Skin epidermis (tissue), 12 donors: Measurements from ENCODE around the gene KIF5C.

ENCODE experiments used
- H3K27ac ChIP-seq, 21 experiments: fragments of 200-600 bp; sonication (generic) in 11 of 21; one replicate each; pipeline ENCODE4 v1.5.0; 2020; ENCODE audit warnings: mild to moderate bottlenecking in 3 of 21, inconsistent platforms in 2 of 21, moderate library complexity in 2 of 21
- H3K4me3 ChIP-seq, 7 experiments: fragments of 200-600 bp; sonication (generic) in 2 of 7; one replicate each; pipeline ENCODE4 v1.5.0; 2020; ENCODE audit warnings: inconsistent platforms in 2 of 7, mild to moderate bottlenecking in 2 of 7, moderate library complexity in 1 of 7

The KIF5C gene

DNA sequence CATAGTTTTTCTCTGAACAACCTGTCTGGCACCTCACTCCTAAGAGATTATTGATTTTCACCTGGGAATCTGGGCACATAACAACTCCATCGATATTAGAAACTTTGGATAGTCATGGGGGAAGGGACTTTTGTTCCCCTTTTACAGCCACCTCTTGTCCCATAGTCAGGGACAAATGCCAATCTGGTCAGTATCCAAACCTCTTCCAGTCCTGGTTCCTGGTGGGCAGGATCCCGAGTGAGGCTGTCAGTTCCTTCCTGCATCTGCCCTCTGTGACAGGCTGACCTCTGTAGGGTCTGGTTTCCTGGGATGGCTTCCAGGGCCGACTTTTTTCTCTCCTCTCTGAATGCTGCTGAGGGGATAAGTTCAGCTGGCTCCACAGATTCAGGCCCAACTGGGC lies 11.0 kb downstream of the KIF5C start:
- H3K4me3 ChIP-seq = no peak overlapping the region
- H3K27ac ChIP-seq = no peak overlapping the region

DNA sequence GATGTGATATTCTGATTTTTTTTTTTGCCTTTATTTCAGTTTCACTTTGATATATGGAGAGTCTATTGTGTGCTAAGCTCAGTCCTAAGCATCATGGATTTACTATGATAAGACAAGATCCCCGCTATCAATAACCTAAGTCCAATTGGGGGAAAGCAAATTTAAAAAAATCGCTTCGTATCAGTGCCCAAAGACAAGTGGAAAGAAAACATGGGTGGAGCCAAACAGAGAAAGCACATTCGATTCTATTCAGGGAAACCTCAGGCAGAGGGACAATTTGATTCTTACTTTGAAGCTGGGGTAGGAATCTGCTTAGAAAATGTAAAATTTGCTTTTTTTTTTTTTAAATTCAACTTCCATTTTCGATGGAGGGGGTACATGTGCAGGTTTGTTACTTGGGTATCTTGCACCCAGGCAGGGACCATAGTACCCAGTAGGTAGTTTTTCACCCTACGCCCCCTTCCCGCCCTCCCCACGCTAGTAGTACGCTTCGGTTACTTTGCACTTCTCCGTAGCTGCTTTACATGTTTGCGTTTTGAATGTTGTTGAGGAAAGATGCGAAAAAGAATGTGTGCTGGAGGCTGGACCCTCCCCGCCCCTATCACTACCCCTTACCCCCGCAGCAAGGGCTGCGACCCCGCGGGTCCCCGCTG lies 12.4 kb downstream of the KIF5C start:
- H3K4me3 ChIP-seq = peak overlapping the region; percentile 2 to 32 (median 19)
- no peak overlapping the region for H3K27ac ChIP-seq

DNA sequence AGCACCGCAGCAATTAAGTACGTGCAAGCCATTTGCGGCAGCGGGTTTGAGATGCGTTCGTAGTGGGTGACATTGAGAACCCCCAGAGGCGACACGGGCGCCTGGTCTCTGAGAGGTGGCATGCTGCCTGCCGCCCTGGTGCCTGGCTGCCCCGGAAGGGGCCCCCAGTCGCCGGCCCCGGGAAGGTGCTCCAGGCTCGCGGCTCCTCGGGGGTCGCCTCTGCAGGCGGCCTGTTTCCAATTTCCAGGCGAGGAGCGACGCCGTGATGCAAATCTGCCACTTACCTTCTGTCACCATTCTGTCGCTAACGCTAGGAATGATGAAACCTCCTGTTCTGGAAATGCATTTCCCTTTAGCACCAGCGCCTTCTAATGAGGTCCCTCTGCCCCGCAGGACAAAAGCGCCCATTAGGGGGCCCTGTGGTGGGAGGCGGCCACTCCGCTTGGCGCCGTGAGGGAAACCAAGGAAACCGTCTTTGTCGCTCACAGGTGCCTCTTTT lies 13.0 kb downstream of the KIF5C start:
- H3K4me3 ChIP-seq = peak overlapping the region; percentile 2 to 32 (median 19)
- no peak overlapping the region for H3K27ac ChIP-seq

DNA sequence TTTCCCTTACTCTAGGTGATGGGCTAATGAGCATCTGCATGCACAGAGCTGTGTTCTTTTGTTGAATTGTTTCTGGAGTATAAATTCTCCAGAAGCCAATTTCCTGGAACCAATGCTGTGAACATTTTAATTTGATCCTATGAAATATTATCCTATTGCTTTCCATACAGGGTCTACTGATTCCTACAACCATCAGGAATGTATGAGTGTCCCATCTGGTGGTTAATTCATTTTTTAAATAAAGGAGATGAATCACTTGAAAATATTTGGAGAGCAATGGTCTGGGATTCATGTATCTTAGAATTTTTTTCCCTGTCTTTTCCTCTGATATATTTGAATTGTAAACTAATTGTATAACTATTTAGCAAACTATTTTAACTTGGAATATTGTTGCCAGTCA lies 14.0 kb downstream of the KIF5C start:
- Histone ChIP-seq H3K4me3 (no peak overlapping the region), H3K27ac (no peak overlapping the region)

DNA sequence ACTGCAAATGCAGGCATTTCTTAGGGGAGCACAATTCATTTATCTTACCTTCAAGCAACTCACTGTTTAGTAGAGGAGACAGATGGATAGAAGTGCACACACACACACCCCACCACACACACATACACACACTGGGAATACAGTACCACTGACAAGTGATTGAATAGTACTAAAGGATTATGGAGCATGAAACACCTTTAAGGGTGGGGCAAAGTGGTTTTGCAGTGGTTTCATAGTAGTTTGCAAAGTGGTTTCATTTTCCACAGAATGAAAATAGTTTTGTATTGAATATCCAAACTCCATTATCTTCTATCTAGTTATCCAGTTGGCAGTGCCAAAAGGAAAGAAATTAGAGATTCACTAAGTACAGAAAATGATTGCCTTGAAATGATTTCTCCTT lies 18.9 kb downstream of the KIF5C start:
- Histone ChIP-seq H3K27ac (no peak overlapping the region), H3K4me3 (no peak overlapping the region)

DNA sequence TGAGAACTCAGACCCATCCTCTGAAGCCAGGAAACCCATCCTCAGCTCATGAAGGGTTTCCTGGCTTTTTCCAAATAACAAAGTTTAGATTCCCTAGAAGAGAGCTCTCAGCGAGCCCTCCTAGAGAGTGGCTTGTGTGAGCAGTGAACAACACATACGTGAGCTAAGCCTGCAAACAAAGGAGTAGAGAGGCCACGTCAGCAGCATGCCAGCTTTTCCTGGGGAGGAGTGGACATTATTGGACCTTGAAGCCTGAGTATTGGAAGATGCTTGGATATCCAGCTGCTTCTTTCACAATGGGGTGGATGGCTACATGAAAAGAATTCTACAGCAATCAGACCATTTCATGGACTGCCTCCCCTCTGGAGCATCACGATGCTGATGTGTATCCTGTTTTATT lies 21.1 kb downstream of the KIF5C start:
- no peak overlapping the region for H3K4me3 ChIP-seq
- no peak overlapping the region for H3K27ac ChIP-seq

DNA sequence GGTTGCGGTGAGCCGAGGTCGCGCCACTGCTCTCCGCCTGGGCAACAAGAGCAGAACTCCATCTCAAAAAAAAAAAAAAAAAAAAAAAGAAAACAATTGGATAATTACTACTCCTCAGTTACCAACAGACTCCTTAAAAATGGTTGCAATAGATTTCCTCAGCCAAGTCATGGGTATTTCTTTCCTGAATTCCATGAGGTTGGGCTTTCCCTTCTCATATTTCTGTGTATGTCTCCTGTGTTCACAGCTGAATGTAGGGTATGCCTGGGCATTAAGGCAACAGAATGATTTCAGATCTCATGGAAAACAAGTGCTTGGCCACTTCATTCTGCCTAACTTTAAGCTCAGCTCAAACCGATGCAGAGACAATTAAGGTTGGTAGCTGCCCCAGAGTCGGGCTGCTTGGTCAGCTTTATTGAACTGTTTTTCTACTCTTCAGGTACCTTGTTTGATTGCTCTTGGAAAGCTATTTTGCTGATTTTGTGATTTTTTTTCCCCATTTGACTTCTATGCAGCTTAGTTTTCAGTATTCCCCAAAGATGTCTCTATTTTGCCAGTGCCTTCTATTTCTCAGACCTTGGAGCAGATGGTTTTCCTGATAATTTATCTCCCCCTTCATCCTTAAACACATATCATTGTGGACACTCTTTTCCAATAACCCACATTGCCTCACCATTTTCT lies 24.8 kb downstream of the KIF5C start:
- Histone ChIP-seq H3K4me3 (no peak overlapping the region), H3K27ac (no peak overlapping the region)

DNA sequence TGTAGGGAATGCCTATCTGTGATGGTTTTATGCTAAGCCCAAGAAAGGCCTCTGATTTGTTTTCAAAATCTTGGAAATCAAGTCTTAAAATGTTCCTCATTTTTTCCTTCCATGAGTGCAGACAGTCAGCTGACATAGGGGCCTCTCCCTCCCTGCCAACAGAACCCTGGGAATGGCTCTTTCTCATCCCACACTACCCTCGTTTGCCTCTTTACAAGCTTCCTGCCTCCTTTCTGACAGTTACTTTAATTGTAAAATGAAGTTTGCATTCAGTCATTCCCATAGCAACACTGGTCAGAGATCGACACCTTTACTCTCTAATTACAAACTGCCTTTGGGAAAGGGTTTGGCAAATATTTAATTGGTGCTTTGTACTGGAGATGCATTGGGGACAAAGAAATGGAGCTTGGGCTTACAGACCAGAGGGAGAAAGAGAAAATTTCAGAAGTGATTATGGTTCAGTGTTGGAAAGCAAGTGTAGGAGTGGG lies 25.4 kb downstream of the KIF5C start:
- H3K27ac ChIP-seq = no peak overlapping the region
- no peak overlapping the region for H3K4me3 ChIP-seq

DNA sequence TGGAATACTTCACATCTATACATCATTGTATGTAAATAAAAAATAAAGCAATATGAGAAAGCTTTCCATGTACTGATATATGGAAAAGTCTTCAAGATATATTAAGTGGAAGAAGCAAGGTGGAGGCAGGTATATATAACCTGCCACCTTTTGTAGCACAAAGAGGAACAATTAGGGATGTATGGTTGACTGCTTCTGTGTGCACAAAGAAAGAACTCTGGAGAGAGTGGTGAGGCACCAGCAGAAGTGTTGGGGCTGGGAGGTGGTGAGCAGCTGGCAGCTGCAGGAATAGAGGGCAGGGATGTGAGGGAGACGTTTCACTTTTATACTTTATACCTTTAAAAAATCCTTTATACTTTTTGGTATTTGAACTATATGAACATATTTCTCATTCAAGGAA lies 26.1 kb downstream of the KIF5C start:
- Histone ChIP-seq H3K27ac (no peak overlapping the region), H3K4me3 (no peak overlapping the region)

DNA sequence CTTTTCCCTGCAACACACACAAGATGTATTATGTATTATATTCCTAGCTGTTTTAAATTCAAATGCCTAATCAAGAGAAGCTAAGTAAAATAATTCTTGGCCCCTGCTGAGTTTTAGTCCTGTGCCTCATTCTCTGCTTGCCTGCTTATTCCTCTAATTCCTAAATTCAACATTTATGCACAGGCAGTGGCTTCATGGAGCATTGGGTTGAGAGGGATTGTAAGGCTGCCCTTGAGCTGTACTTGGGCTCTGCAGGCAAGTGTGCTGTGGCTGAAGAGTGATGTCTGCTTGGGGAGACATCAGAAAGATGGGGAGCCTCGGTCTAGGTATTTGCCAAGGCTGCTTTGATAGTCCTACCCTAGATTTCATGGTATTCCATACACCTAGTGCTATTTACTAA lies 27.8 kb downstream of the KIF5C start:
- Histone ChIP-seq H3K4me3 (no peak overlapping the region), H3K27ac (no peak overlapping the region)

DNA sequence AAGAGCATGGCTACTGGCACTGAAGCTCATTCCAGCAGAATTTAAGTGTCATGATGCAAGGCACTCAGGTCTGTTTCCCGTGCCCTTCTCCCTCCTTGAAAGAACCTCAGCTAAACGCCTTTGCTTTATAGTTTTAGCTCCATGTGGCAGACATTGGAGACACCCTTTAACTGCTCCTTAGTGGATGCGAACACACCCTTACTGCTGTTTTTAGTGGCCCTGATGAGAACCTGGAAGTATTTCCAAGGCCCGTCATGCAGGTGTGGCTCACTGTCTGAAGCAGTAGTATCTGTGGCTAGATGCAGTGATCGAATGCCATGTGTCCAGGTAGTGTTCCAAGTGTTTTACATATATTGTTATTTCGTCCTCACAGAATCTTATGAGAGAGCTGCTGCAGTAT lies 28.3 kb downstream of the KIF5C start:
- no peak overlapping the region for H3K4me3 ChIP-seq
- H3K27ac ChIP-seq = no peak overlapping the region

DNA sequence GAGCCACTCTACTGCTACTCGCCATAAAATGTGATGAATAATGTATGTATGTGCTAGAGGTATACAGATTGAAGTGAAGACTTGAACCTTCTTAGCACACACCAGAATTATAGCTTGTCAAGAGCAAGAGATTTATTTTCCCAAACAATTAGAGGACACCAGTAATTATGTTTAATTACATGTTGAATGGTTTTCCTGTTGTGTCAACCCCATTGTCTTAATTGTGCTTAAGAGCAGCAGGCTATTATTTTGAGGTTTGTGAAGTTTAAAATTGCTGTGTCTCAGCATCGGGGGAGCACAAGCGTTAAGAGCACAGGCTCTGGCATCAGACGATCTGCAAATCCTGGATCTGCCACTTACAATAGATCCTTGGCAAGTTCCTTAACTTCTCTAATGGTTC lies 29.0 kb downstream of the KIF5C start:
- Histone ChIP-seq H3K4me3 (no peak overlapping the region), H3K27ac (no peak overlapping the region)

DNA sequence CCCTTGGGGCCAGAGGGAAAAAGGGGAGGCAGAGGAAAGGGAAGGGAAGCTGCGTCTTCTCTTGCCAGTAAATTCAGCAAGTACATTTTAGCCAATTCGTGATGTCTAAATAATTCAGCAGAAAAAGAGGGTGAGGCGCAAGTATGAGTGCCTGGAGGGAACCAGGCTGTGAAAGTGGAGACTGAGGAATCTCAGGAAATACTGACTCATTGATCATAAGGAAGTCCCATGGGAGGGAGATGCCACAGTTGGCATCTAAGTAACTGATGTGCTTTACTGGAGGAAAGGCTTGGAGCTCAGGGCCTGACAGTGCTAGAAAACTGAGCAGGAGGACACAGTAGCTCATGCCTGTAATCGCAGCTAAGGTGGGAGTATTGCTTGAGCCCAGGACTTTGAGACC lies 31.1 kb downstream of the KIF5C start:
- H3K27ac ChIP-seq = no peak overlapping the region
- no peak overlapping the region for H3K4me3 ChIP-seq

DNA sequence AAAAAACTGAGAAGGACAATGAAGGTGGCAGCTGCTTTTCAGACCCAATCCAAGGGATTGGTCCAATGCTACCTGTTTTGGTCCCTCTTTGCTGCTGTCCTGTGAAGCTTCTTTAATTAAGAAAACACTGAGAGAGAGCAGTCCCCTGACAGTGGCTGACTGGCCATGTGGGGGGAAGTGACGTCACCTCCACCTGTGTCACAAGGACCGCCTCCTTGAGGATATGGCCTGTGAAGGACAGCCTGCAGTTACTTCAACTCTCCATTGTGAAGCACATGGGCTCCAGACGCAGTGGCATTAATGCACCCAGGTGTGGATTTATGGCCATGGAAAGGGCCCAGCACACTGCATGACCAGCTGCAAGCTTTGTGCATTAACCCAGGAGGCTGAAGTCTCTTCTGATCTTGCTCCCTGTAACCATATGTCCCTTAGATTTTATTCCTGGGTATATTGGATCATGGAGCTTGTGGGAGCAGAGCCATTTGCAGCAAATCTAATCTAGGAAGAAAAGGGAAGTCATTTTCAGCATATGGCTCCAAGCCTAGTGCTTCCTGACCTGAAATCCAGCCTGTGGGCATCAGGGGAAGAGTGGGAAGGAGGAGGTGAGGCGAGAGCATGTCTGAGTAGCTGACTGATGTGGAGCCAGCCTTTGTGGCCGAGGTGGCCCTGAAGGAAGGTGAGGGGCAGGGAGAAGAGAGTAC lies 32.2 kb downstream of the KIF5C start:
- no peak overlapping the region for H3K4me3 ChIP-seq
- no peak overlapping the region for H3K27ac ChIP-seq

DNA sequence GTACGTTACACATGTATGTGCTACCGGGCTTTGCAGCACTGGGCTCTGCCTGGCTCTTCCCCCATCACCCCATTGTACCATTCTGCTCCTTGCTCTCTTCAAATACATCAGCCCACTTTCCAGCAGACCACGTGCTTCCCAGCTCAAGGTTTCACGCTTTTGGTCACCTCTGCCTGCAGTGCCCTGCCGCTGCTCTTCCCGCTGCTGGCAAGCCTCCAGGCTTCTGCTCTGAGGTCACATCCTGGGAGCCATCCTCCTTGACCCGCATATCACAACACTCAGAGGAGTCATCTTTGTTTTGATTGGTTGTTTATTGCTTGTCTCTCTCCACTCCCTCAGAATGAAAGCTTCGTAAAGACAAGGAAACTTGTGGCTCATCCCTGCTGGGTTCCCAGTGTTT lies 34.1 kb downstream of the KIF5C start:
- no peak overlapping the region for H3K27ac ChIP-seq
- no peak overlapping the region for H3K4me3 ChIP-seq

DNA sequence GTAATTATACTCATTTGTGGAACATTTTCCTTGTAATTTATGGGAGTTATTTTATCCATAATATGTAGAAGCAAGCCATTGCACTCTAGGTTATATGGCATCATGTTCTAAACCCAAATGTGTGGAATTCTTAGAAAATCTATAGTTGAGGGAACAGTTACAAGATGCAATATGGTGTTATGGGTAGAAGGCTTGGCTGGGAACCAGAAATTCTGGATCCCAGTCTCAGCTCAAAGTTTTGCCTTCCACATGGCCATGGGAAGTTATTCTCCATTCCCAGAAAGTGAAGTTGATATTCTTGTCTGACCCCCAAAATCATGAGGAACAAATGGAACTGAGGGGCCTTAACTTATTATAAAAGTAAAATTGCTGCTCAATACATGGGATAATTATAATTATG lies 38.0 kb downstream of the KIF5C start:
- H3K4me3 ChIP-seq = no peak overlapping the region
- H3K27ac ChIP-seq = no peak overlapping the region

DNA sequence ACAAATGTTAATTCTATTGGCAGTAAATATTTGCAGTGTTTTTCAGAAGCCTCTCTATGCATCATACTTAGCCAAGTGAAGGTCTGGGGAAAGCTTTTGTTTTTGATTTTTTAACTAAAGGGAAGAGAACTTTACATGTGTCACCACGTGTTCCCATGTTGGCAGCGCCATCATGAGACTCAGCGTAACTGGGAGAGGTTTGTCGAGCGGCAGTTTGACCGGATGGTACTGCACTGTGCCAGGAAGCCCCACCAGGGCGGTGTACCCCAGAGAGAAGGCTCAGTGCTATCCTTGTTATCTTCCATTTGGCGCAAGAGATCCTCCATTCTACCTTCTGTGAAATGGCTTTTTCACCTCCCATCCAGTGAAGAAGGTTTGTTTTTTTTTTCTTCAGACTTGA lies 38.5 kb downstream of the KIF5C start:
- Histone ChIP-seq H3K27ac (no peak overlapping the region), H3K4me3 (no peak overlapping the region)

DNA sequence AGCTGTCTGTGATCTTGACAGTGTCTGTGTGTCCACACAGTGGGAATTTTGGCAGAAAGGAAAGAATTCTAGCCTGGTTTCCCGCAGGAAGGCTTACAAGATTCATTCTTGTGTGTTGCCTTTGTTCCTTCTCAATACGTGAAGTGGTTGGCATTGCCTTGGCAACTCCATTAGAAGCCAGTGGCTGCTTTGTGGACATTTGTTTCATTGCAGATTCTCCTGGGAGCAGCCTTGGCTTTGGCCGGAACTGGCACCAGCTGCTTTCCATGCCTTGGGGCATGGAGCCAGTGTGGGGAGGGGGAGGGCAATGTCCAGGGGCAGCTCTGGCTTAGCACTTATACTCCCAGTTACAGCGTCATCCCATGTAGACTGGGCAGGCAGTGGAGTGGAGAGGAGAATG lies 39.4 kb downstream of the KIF5C start:
- H3K27ac ChIP-seq = no peak overlapping the region
- no peak overlapping the region for H3K4me3 ChIP-seq

DNA sequence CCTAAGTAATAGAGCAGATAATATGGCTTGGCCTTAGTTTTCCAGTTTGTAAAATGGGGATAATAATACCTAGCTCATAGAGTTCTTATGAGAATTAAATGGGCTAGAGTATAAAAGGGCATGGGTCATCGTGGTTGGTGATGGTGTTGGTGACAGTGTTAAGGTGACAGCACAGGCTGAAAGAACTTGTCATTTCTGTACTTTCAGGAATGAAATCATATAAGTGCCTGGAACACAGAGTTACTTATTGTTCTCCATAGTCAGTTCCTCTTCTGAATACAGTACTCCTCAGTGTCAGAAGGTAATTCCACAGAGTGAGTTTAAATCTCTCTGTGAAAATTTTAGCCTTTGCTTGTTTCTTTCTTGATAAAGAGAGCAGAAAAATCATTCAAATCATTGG lies 42.4 kb downstream of the KIF5C start:
- H3K27ac ChIP-seq = no peak overlapping the region
- no peak overlapping the region for H3K4me3 ChIP-seq

DNA sequence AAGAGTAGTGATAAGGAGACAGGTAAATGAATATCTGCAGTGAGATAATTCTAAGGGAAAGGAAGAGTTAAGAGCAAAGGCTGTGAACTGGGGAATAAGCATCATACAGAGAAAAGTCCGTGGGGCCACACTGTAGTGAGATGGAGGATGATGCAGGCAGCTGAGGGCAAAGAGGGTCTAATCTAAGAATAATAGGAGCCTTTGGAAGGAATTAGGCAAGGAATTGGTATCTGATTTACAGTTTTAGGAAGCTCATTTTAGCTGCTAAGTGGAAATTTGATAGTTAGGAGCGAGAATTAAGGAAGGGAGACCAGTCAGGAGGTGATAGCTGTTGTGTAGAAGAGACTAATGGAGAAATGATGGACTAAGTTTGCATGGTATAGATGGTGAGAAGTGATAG lies 43.5 kb downstream of the KIF5C start:
- Histone ChIP-seq H3K4me3 (no peak overlapping the region), H3K27ac (no peak overlapping the region)

DNA sequence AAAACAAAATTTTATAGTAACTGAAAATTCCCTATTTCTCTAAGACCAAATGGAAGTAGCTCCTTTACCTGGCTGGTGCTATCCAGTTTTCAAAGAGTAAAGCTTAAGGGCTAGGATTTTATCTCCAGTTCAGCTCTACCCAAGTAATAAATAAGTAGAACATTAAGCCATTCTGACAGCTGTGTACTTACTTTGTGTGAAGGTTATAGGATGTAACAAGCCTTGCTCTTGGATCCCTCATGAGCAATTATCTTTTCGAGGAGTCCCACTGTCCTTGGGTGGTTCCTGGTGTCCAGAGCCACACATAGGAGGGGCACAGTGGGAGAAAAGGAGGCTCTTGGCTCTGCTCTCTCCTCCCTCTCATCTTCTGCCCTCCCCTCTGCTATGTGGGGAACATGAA lies 45.5 kb downstream of the KIF5C start:
- Histone ChIP-seq H3K27ac (no peak overlapping the region), H3K4me3 (no peak overlapping the region)
